Fibroblast of lung (primary cell): ENCODE results near the gene ADH1A.

Source experiments
- EZH2 ChIP-seq: IDR thresholded peaks from 2 replicates; pipeline ENCODE4 v1.5.1; 2012; ENCODE audit warnings: low read length, control low read depth, mild to moderate bottlenecking; ENCODE audit errors: missing control alignments
- TF ChIP-seq, protein P1 (sequence below), 2 donors: IDR thresholded peaks in 1 of 2; conservative IDR thresholded peaks in 1 of 2; 1 replicate in 1 of 2; 2 replicates in 1 of 2; pipeline ENCODE4 v1.5.1; 2011 to 2012; ENCODE audit warnings: low read length in 2 of 2, control low read depth in 1 of 2, inconsistent platforms in 1 of 2, low read depth in 1 of 2, mild to moderate bottlenecking in 1 of 2

DNA sequence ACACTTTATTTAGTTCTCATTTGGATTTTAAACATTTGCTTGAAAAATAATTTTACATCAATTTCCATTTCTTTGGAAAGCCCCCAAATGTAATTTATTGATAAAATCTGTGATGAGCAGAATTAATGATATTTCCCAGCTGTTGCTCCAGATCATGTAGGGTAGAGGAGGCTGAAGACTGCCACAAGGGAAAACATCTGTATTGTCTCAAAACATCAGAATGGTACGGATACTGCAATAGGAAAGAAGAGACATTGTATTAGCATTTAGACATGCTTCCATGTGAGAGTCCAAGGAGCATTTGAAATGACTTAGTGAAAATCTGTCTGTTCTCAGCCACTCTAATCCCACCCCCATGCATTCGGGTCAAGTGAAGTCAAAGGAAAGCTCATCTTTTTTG lies 14.4 kb downstream of the ADH1A start:
- TF ChIP-seq, protein P1, sequence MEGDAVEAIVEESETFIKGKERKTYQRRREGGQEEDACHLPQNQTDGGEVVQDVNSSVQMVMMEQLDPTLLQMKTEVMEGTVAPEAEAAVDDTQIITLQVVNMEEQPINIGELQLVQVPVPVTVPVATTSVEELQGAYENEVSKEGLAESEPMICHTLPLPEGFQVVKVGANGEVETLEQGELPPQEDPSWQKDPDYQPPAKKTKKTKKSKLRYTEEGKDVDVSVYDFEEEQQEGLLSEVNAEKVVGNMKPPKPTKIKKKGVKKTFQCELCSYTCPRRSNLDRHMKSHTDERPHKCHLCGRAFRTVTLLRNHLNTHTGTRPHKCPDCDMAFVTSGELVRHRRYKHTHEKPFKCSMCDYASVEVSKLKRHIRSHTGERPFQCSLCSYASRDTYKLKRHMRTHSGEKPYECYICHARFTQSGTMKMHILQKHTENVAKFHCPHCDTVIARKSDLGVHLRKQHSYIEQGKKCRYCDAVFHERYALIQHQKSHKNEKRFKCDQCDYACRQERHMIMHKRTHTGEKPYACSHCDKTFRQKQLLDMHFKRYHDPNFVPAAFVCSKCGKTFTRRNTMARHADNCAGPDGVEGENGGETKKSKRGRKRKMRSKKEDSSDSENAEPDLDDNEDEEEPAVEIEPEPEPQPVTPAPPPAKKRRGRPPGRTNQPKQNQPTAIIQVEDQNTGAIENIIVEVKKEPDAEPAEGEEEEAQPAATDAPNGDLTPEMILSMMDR (conservative IDR thresholded peaks at IDR 0.05 in 1 of 2, IDR thresholded peaks at IDR 0.05 in 1 of 2; ENCODE audit: low read depth in 1 of 2, low read length in 2 of 2) = no peak
- TF ChIP-seq EZH2 = no peak
